IMR-90 (cell line): ENCODE measurements around the gene RGMA. TPM values are rescaled to one million over a fixed set of nuclear protein-coding genes. Genes with fewer than 3 reads are reported as not detected.
A peak's percentile ranks its signal among the peaks of the same experiment; 100 is the strongest.

Experiments
- ATAC-seq: fragments of 200-7000 bp; cut with Tn5 transposase; 2 replicates; pipeline ENCODE4 v1.9.1; 2020; ENCODE audit warnings: low read depth, mild to moderate bottlenecking, moderate library complexity
- BruUV-seq: library from RNA; stranded (reverse); fragments of 400-500 nt; replicated peaks from 2 replicates; lab custom pipeline; 2021; lab: Mats Ljungman, UMichigan
- CTCF ChIA-PET: fragments of 300-600 bp; formaldehyde crosslinking; extraction: SDS; loops from one replicate; lab custom pipeline; 2021; ENCODE audit warnings: antibody characterized with exemption; lab: Yijun Ruan, JAX
- POLR2A ChIA-PET: fragments of 300-600 bp; sonication (Branson Sonifier 250); formaldehyde crosslinking; loops from one replicate; lab custom pipeline; 2022; ENCODE audit warnings: antibody characterized with exemption; ENCODE audit not compliant: unreplicated experiment; lab: Charles Lee
- DNase-seq: peaks from one replicate; pipeline ENCODE4 v3.0.0; 2013
- H2AFZ ChIP-seq: replicated peaks from 2 replicates; pipeline ENCODE3; 2013; ENCODE audit warnings: low read length, mild to moderate bottlenecking; ENCODE audit not compliant: poor library complexity
- H2AK5ac ChIP-seq: 2 replicates; pipeline ENCODE4 v1.6.1; 2013; ENCODE audit warnings: low read depth, low read length, inconsistent platforms
- H2AK9ac ChIP-seq: replicated peaks from 2 replicates; pipeline ENCODE3; 2013; ENCODE audit warnings: mild to moderate bottlenecking, low read depth, low read length, moderate library complexity; ENCODE audit not compliant: poor library complexity
- H2BK120ac ChIP-seq: 2 replicates; pipeline ENCODE4 v1.6.1; 2013; ENCODE audit warnings: low read depth, low read length, inconsistent platforms
- H2BK15ac ChIP-seq: 3 replicates; pipeline ENCODE4 v1.6.1; 2013; ENCODE audit warnings: low read depth, low read length, inconsistent platforms
- H2BK20ac ChIP-seq: 2 replicates; pipeline ENCODE4 v1.6.1; 2013; ENCODE audit warnings: low read depth, mild to moderate bottlenecking, inconsistent platforms, low read length, moderate library complexity
- H2BK5ac ChIP-seq: 2 replicates; pipeline ENCODE4 v1.6.1; 2013; ENCODE audit warnings: mild to moderate bottlenecking, low read depth, low read length, inconsistent platforms; ENCODE audit not compliant: poor library complexity, severe bottlenecking
- H3K14ac ChIP-seq: replicated peaks from 2 replicates; pipeline ENCODE4 v1.6.1; 2013; ENCODE audit warnings: low read depth, low read length, inconsistent platforms
- H3K18ac ChIP-seq: 2 replicates; pipeline ENCODE4 v1.6.1; 2013; ENCODE audit warnings: low read depth, low read length, control low read depth
- H3K23ac ChIP-seq: 2 replicates; pipeline ENCODE4 v1.6.1; 2013; ENCODE audit warnings: low read depth, low read length, inconsistent platforms
- H3K27ac ChIP-seq: 2 replicates; pipeline ENCODE4 v1.5.1; 2013; ENCODE audit warnings: mild to moderate bottlenecking, control low read depth, low read length; ENCODE audit not compliant: insufficient read depth
- H3K27me3 ChIP-seq: 2 replicates; pipeline ENCODE4 v1.6.1; 2013; ENCODE audit warnings: low read length; ENCODE audit not compliant: control insufficient read depth, insufficient read depth
- H3K36me3 ChIP-seq: 2 replicates; pipeline ENCODE4 v1.6.1; 2013; ENCODE audit warnings: low read length, mixed read lengths; ENCODE audit not compliant: control insufficient read depth, insufficient read depth
- H3K4ac ChIP-seq: 2 replicates; pipeline ENCODE4 v1.6.1; 2013; ENCODE audit warnings: low read depth, low read length, inconsistent platforms
- H3K4me1 ChIP-seq: 2 replicates; pipeline ENCODE4 v1.6.1; 2013; ENCODE audit warnings: low read length, mixed read lengths; ENCODE audit not compliant: control insufficient read depth, insufficient read depth
- H3K4me2 ChIP-seq: 2 replicates; pipeline ENCODE4 v1.6.1; 2013; ENCODE audit warnings: low read depth, mild to moderate bottlenecking, control low read depth, low read length, moderate library complexity
- H3K4me3 ChIP-seq: 2 replicates; pipeline ENCODE4 v1.5.1; 2013; ENCODE audit warnings: low read depth, mild to moderate bottlenecking, control low read depth, low read length, moderate library complexity; ENCODE audit not compliant: insufficient read depth
- H3K56ac ChIP-seq: 2 replicates; pipeline ENCODE4 v1.6.1; 2013; ENCODE audit warnings: low read length, inconsistent platforms; ENCODE audit not compliant: insufficient read depth; ENCODE audit errors: extremely low read depth
- H3K79me1 ChIP-seq, 2 experiments: 2 replicates each; pipeline ENCODE4 v1.6.1; 2013; ENCODE audit warnings: low read length in 2 of 2, inconsistent platforms in 1 of 2, low read depth in 1 of 2
- H3K9ac ChIP-seq: 2 replicates; pipeline ENCODE4 v1.6.1; 2013; ENCODE audit warnings: low read depth, low read length, control low read depth
- H3K9me1 ChIP-seq: 2 replicates; pipeline ENCODE4 v1.6.1; 2013; ENCODE audit warnings: low read length, inconsistent platforms; ENCODE audit not compliant: insufficient read depth
- H3K9me3 ChIP-seq: 2 replicates; pipeline ENCODE4 v1.6.1; 2013; ENCODE audit warnings: low read length; ENCODE audit not compliant: control insufficient read depth, insufficient read depth
- H4K20me1 ChIP-seq: 2 replicates; pipeline ENCODE4 v1.6.1; 2013; ENCODE audit warnings: low read length, inconsistent platforms; ENCODE audit not compliant: insufficient read depth
- H4K5ac ChIP-seq: 2 replicates; pipeline ENCODE4 v1.6.1; 2013; ENCODE audit warnings: mild to moderate bottlenecking, low read depth, low read length, control low read depth
- H4K8ac ChIP-seq, 2 experiments: 2 replicates each; pipeline ENCODE4 v1.6.1; 2013; ENCODE audit warnings: low read depth in 2 of 2, low read length in 2 of 2, control low read depth in 1 of 2, inconsistent platforms in 1 of 2
- H4K91ac ChIP-seq: 2 replicates; pipeline ENCODE4 v1.6.1; 2013; ENCODE audit warnings: low read depth, low read length, inconsistent platforms; ENCODE audit not compliant: insufficient read depth
- CEBPB ChIP-seq: IDR thresholded peaks from 2 replicates; pipeline ENCODE4 v1.6.1; 2012; ENCODE audit warnings: low read depth, low read length, improper control_type of control experiment
- CHD1 ChIP-seq: IDR thresholded peaks from 2 replicates; pipeline ENCODE4 v1.6.1; 2012; ENCODE audit warnings: low read depth, low read length, improper control_type of control experiment
- CTCF ChIP-seq: conservative IDR thresholded peaks from 2 replicates; pipeline ENCODE4 v1.5.1; 2012; ENCODE audit warnings: mild to moderate bottlenecking, low read depth, low read length, improper control_type of control experiment
- FOS ChIP-seq: fragments of 150-350 bp; IDR thresholded peaks from 2 replicates; pipeline ENCODE4 v1.6.1; 2016; ENCODE audit warnings: low read depth, low read length
- SMC3 ChIP-seq: fragments of 150-350 bp; IDR thresholded peaks from 2 replicates; pipeline ENCODE4 v1.6.1; 2016; ENCODE audit warnings: low read depth, mild to moderate bottlenecking, antibody characterized with exemption, low read length, moderate library complexity
- USF2 ChIP-seq: fragments of 150-350 bp; IDR thresholded peaks from 2 replicates; pipeline ENCODE4 v1.6.1; 2017; ENCODE audit warnings: mild to moderate bottlenecking, antibody characterized with exemption, low read length, low read depth
- WGBS, 2 experiments: methylation state at CpG; one replicate each; pipeline versions ENCODE4 v1.1.5 to v1.1.7; 2013; ENCODE audit warnings: missing lambda C conversion rate in 2 of 2; ENCODE audit not compliant: insufficient read length in 1 of 2; ENCODE audit errors: extremely low coverage in 2 of 2; 5-methylcytosine and 5-hydroxymethylcytosine counted together
- dilution Hi-C: fragments of 300-500 bp; cut with HindIII; formaldehyde crosslinking; loops from one replicate; pipeline ENCODE4 v1.14.3; 2018; ENCODE audit warnings: low sequenced_read_pairs; ENCODE audit not compliant: unreplicated experiment
- in situ Hi-C: fragments of 300-500 bp; cut with MboI; formaldehyde crosslinking; loops from 3 replicates; pipeline ENCODE4 v1.14.3; 2019; ENCODE audit warnings: low sequenced_read_pairs, inconsistent platforms, mixed read lengths
- intact Hi-C: fragments of 100-400 bp; cut with micrococcal nuclease; formaldehyde crosslinking; loops from 2 replicates; pipeline ENCODE4 v1.10.0; 2022
- polyA plus RNA-seq, 3 experiments: library from polyadenylated mRNA; depleted of rRNA; stranded (reverse); fragments of >200 nt; gene quantifications; 2 replicates each; pipeline ENCODE4 v1.2.3, GENCODE V29; 2012; ENCODE audit warnings: low replicate concordance in 1 of 3
- total RNA-seq: library from RNA; depleted of rRNA; stranded (reverse); fragments of >200 nt; gene quantifications from 2 replicates; pipeline ENCODE4 v1.2.3, GENCODE V29; 2012

The RGMA gene
- total and polyA plus RNA-seq, 2 of the 4 experiments (the other 2 are of a cell fraction): 0.18 to 0.26 TPM

- TF ChIP-seq CHD1: no peak
- no peak for TF ChIP-seq CEBPB
Measured at GRCh38 chr15:93037820-93038705, 50.9 kb downstream of the RGMA start (continued).

GRCh38 chr15:93036951-93037819, 51.8 kb downstream of the RGMA start:
- Histone ChIP-seq H3K4me3 (no peak overlapping the region), H2AK5ac (no peak overlapping the region), H2BK15ac (no peak overlapping the region), H4K8ac (no peak overlapping the region), H3K79me1 (no peaks in the 10 kb centered on the region), H2BK120ac (no peak overlapping the region), H2BK5ac (no peak overlapping the region), H3K4me1 (no peaks in the 10 kb centered on the region; the same call in 1 of the 2 replicates), H4K20me1 (no peaks in the 10 kb centered on the region), H4K91ac (no peak overlapping the region), H3K56ac (no peak overlapping the region), H3K14ac (no peak overlapping the region), H2AK9ac (peak overlapping the region; percentile 28), H4K5ac (no peak overlapping the region), H3K27ac (no peak overlapping the region), H3K27me3 (peaks cover 2% of the 10 kb centered on the region; the same call in 1 of the 2 replicates), H3K9me3 (no peaks in the 10 kb centered on the region), H3K9ac (no peak overlapping the region), H3K23ac (no peak overlapping the region), H3K18ac (no peak overlapping the region), H3K9me1 (no peaks in the 10 kb centered on the region), H3K4me2 (peak overlapping the region; percentile 18; the same call in 1 of the 2 replicates), H2BK20ac (no peak overlapping the region), H2AFZ (peak overlapping the region; percentile 51), H3K36me3 (no peaks in the 10 kb centered on the region), H3K4ac (no peak overlapping the region)
- TF ChIP-seq USF2 (no peak), FOS (no peak), SMC3 (no peak), CTCF (no peak), CHD1 (no peak)
- CTCF ChIA-PET: interaction anchor here (1.3 to 3.2 kb wide), 2 partner anchors 51 to 1083 kb away, joined by 4 to 13 read pairs; no protein-coding TSS in a partner anchor
- in situ Hi-C loops: loop anchor here (10.0 kb wide), 2 partner anchors 958 to 1288 kb away; no protein-coding TSS in a partner anchor
- dilution Hi-C loops: no loop called here
- no peak for DNase-seq
- peak; percentile 53 for ATAC-seq
- POLR2A ChIA-PET: interaction anchor here (0.6 kb wide), 1 partner anchor 262 kb away, joined by 4 read pairs; no protein-coding TSS in a partner anchor
- intact Hi-C loops: loop anchor here (1.0 to 10.0 kb wide), 2 partner anchors 958 to 1083 kb away; no protein-coding TSS in a partner anchor
- BruUV-seq: no TSS peak
- 69% methylated on average over 17 of the region's 29 CpGs; no CpG with 5 or more reads in 1 of the 2 experiments for WGBS, 2 experiments
